Aorta (tissue), 5 donors: Measurements from ENCODE around the gene RYR1. TPM values are rescaled to one million over a fixed set of nuclear protein-coding genes. Genes with fewer than 3 reads are reported as not detected.
A peak's percentile ranks its signal among the peaks of the same experiment; 100 is the strongest.
"Not testable (repeated sequence)": the region's sequence is repeated elsewhere in the genome, so short reads cannot be mapped to it uniquely, and the experiment has no call there.

Source experiments
- ATAC-seq: fragments of 200-7000 bp; cut with Tn5 transposase; one replicate; pipeline ENCODE4 v1.9.1; 2022; ENCODE audit warnings: moderate library complexity; ENCODE audit not compliant: low FRiP score
- DNase-seq, 2 donors: peaks; one replicate each; pipeline ENCODE4 v3.0.0-alpha.2; 2020
- H3K27ac ChIP-seq, 2 donors: one replicate each; pipeline ENCODE4 v1.5.1; 2013; ENCODE audit warnings: low read length in 2 of 2, mild to moderate bottlenecking in 2 of 2, moderate library complexity in 2 of 2, control low read depth in 1 of 2, inconsistent platforms in 1 of 2, low read depth in 1 of 2
- H3K27me3 ChIP-seq, 2 donors: one replicate each; pipeline ENCODE4 v1.6.1; 2013; ENCODE audit warnings: control low read depth in 1 of 2, low read length in 1 of 2, mild to moderate bottlenecking in 1 of 2, moderate library complexity in 1 of 2; ENCODE audit not compliant: insufficient read depth in 2 of 2, control insufficient read depth in 1 of 2
- H3K36me3 ChIP-seq, 2 donors: one replicate each; pipeline ENCODE4 v1.6.1; 2013; ENCODE audit warnings: control low read depth in 1 of 2, low read length in 1 of 2, mild to moderate bottlenecking in 1 of 2; ENCODE audit not compliant: insufficient read depth in 2 of 2, control insufficient read depth in 1 of 2
- H3K4me1 ChIP-seq, 2 donors: one replicate each; pipeline ENCODE4 v1.6.1; 2013; ENCODE audit warnings: low read length in 2 of 2, control low read depth in 1 of 2, mild to moderate bottlenecking in 1 of 2, moderate library complexity in 1 of 2; ENCODE audit not compliant: insufficient read depth in 2 of 2, control insufficient read depth in 1 of 2
- H3K4me3 ChIP-seq, 2 donors: one replicate each; pipeline ENCODE4 v1.5.1; 2013; ENCODE audit warnings: low read length in 2 of 2, control low read depth in 1 of 2, mild to moderate bottlenecking in 1 of 2
- H3K9me3 ChIP-seq: one replicate; pipeline ENCODE4 v1.6.1; 2013; ENCODE audit warnings: mild to moderate bottlenecking, low read length; ENCODE audit not compliant: control insufficient read depth
- WGBS, 2 donors: extraction: QIAGEN DNeasy Blood & Tissue Kit; methylation state at CpG; one replicate each; pipeline ENCODE4 v1.1.7; 2013; 5-methylcytosine and 5-hydroxymethylcytosine counted together
- intact Hi-C, 2 donors: fragments of 100-400 bp; cut with DNase I; formaldehyde crosslinking; loops; one replicate each; pipeline versions ENCODE4 v1.14.2 to v1.15.0; 2022
- polyA plus RNA-seq, 2 donors: library from polyadenylated mRNA; stranded (reverse); fragments of 200-250 nt; gene quantifications; one replicate each; pipeline ENCODE4 v1.2.3, GENCODE V29; 2013
- total RNA-seq, 2 donors: library from RNA; stranded (reverse); fragmentation: NEBNext Ultra II Directional; extraction: Animal tissue kit (Norgen Biotek cat#: 25700); gene quantifications; one replicate each; pipeline ENCODE4 v1.2.1, GENCODE V29; 2021
- donor health status: healthy with polysubstance abuse.
- donor health status: Bipolar disorder and iron deficiency.
- donor health status: DM: no; HTN: no; CAD: no.
- donor health status: DM: no; HTN: no; CAD: no.
- donor health status: DM: yes; HTN: yes; CAD: no.

RYR1 gene
- total and polyA plus RNA-seq, 4 donors: 0.38 to 5.4 (median 1.2) TPM

DNA sequence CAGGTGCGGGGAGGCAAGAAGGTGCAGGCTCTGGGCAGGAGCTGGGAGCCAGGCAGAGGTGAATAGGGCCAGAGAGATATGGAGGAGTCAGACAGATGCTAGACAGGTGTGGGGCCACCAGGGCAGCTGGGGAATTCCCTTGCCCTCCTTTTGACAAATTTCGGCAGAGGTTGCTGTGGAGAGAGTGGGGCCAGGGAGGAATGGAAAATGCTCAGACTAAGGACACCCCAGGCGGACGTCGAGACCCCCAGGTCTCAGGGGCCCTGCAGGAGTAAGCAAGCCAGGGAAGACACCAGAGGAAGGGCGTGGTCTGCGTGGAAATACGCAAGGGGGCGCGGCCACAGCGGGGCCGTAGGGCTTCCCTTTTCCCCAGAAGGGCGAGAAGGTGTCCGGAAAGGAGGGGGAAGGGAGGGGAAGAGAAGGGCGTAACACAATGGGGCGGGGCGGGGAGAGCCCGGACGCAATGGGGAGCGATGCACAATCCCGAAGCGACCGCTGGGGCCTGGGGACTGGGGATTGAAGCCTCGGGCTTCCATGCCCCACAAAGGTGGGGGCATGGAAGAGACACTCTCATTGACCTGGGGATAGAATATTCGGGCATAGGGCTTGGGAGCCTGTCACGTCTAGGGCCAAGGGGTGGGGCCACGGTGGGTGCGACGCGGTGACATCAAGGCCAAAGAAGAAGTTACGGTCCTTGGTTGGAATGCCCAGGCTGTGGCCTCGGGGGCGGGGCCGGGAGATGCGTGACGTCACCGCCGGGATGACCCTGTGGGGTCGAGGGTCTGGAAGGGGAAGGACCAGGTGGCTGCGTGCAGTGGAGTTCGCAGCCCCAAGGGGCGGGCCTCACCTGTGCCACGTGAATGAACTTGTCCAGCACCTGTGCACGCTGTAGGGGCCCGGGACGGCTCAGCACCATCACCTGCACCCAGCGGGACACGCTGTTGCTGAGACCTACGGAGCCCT lies 15.7 kb upstream of the RYR1 start:
- 7 to 8% methylated on average over 40 to 49 of the region's 49 CpGs for WGBS, 2 donors
- ATAC-seq (peak; percentile 64), DNase-seq (peak; percentile 81 to 86)
- H3K27me3 ChIP-seq: no peaks in the 10 kb centered on the region
- no peak overlapping the region for H3K27ac ChIP-seq
- intact Hi-C loops: no loop called here
- H3K9me3 ChIP-seq: no peaks in the 10 kb centered on the region
- H3K4me1 ChIP-seq: no peaks in the 10 kb centered on the region
- H3K36me3 ChIP-seq: no peaks in the 10 kb centered on the region
- H3K4me3 ChIP-seq: no peak overlapping the region

DNA sequence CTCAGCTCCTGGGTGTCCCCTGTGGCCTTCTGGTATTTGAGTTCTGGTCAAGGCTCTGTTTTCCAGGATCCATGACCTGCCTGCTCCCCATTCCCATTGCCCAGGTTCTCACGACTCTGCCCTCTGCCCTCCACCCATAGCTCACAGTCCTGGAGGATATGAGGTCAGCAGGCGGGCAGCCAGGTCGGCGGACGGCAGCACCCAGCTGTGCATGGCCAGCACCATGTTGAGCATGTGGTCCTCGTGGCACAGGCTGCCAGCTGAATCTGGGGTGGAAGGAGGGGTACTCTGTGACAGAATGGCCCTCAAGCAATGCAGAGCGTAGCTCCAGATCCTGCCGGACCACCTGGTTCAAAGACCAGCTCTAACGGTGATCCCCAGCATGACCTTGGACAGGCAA lies 12.6 kb upstream of the RYR1 start:
- 82 to 91% methylated on average over 9 of the region's 9 CpGs for WGBS, 2 donors
- Histone ChIP-seq H3K4me1 (no peaks in the 10 kb centered on the region), H3K9me3 (no peaks in the 10 kb centered on the region), H3K4me3 (no peak overlapping the region), H3K36me3 (no peaks in the 10 kb centered on the region), H3K27ac (no peak overlapping the region), H3K27me3 (no peaks in the 10 kb centered on the region)
- ATAC-seq (no peak), DNase-seq (no peak)
- intact Hi-C loops: no loop called here

DNA sequence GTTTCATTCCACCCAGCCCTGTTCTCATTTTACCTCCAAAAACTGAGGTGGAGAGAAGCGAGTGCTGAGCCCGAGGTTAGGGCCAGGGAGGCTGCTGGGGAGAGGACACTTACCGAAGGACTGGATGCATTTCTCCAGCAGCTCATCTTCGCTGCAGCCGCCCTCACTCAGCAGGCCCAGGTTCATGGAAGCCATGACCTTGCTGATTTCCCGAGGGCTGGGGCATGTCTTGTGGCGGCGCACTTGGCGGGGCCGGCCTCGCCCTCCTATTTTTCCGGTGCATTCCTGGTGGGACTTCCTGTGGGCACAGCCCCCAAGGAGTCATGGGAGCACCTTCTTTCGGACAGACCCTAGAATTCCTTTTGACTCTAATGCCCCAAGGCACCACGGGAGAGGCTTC lies 11.6 kb upstream of the RYR1 start:
- H3K27me3 ChIP-seq: no peaks in the 10 kb centered on the region
- intact Hi-C loops: no loop called here

DNA sequence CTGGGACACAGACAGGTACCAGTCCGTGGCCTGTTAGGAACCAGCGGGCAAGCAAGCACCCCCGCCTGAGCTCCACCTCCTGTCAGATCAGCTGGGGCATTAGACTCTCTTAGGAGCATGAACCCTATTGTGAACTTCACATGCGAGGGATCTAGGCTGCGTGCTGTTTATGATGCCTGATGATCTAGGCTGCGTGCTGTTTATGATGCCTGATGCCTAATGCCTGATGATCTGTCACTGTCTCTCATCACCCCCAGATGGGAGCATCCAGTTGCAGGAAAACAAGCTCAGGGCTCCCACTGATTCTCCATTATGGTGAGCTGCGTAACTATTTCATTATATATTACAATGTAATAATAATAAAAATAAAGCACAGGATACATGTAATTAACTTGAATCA lies 11.1 kb upstream of the RYR1 start:
- intact Hi-C loops: no loop called here
- Histone ChIP-seq H3K4me1 (no peaks in the 10 kb centered on the region), H3K36me3 (no peaks in the 10 kb centered on the region), H3K27ac (no peak overlapping the region), H3K4me3 (no peak overlapping the region), H3K9me3 (no peaks in the 10 kb centered on the region), H3K27me3 (no peaks in the 10 kb centered on the region)
- 81 to 82% methylated on average over 7 of the region's 7 CpGs for WGBS, 2 donors
- DNase-seq (no peak), ATAC-seq (no peak)

More for the DNA sequence above, 11.6 kb upstream of the RYR1 start:
- WGBS, 2 donors: 74 to 82% methylated on average over 14 of the region's 14 CpGs
- Histone ChIP-seq H3K27ac (no peak overlapping the region), H3K4me1 (no peaks in the 10 kb centered on the region), H3K4me3 (no peak overlapping the region), H3K9me3 (no peaks in the 10 kb centered on the region), H3K36me3 (no peaks in the 10 kb centered on the region)
- DNase-seq: no peak
- no peak for ATAC-seq

DNA sequence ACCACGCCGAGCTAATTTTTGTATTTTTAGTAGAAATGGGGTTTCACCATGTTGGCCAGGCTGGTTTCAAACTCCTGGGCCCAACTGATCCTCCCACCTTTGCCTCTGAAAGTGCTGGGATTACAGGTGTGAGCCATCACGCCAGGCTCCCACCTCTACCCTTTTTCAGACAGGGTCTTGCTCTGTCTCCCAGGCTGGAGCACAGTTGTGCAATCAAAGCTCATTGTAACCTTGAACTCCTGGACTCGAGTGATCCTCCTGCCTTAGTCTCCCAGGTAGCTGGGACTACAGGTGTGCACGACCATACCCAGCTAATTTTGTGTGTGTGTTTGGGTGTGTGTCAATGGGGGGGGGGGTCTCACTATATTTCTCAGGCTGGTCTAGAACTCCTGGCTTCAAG lies 9.2 kb upstream of the RYR1 start:
- ATAC-seq (no peak), DNase-seq (no peak)
- no peak overlapping the region for H3K4me3 ChIP-seq
- H3K9me3 ChIP-seq: no peaks in the 10 kb centered on the region
- H3K4me1 ChIP-seq: no peaks in the 10 kb centered on the region
- 89 to 90% methylated on average over 4 to 5 of the region's 5 CpGs for WGBS, 2 donors
- intact Hi-C loops: no loop called here
- no peaks in the 10 kb centered on the region for H3K27me3 ChIP-seq
- no peaks in the 10 kb centered on the region for H3K36me3 ChIP-seq
- no peak overlapping the region for H3K27ac ChIP-seq

DNA sequence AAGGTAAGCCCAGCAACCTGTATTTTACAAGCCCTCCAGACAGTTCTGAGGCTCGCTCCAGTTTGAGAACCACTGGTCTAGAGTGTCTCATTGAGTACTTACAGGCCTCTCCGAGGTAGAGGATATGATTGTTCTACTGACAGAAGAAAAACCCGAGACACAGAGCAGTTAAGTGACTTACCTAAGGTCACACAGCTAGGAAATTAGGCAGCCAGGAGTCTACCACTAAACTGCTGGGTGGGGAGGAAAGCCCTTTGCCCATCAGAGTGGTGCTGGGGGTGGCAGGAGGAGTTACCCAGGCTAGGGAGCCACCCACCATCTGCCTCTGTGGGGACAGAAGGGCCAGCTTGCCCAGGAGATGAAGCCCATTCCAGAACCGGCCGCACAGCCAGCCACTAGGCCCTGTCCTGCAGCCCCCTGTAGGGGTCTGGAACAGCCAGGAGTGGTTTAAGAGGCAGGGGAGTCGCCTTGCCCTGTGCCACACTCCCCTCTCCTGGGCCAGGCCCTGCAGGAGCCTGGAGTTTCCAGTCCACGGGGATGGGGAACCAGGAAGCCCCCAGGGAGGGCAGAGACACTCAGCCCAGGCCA lies 8.2 kb upstream of the RYR1 start:
- DNase-seq (no peak), ATAC-seq (no peak)
- no peaks in the 10 kb centered on the region for H3K27me3 ChIP-seq
- WGBS, 2 donors: 64 to 74% methylated on average over 7 of the region's 7 CpGs
- H3K4me3 ChIP-seq: no peak overlapping the region
- intact Hi-C loops: no loop called here
- H3K9me3 ChIP-seq: no peaks in the 10 kb centered on the region
- H3K4me1 ChIP-seq: no peaks in the 10 kb centered on the region
- H3K27ac ChIP-seq: no peak overlapping the region
- H3K36me3 ChIP-seq: no peaks in the 10 kb centered on the region

DNA sequence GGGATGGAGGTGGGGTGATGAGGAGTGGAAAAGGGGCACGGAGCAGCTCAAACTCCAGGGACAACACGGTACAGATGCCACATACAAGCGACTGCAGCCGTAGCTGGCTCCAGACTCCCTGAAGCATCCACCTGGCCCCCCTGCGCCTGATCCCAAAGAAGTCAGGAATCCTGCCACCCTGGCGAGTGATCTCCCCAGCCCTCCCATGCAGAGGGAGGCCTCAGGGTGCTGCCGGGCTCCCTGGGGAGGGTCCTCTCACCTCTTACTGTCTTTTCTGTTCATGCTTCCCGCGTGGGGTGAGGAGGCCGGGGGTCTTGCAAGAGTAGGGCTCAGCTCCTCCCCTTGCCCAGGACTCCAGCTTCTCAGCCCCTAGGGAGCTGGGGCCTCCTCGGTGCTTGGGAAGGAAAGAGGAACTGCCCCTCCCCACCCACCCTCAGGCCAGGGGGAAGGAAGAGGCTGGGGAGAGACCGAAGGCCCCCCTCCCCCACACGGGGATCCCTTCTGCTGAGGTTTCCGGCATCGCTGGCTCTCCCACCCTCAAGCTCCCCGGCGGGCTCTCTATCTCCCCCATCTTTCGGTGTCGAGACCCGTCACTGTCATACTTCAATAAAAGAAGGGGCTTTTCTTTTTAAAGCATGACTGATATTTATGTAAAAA lies 7.6 kb upstream of the RYR1 start, which contains the start of gene RASGRP4:
RASGRP4 (minus strand) TSS at position 410 of the 657 bp plus-strand sequence; CDS start at position 282, 128 bp downstream.
- Histone ChIP-seq H3K27ac (no peak within 1 kb of the TSS), H3K4me1 (no peaks in the 10 kb centered on the region), H3K9me3 (no peaks in the 10 kb centered on the region), H3K36me3 (no peaks in the 10 kb centered on the region), H3K4me3 (no peak within 1 kb of the TSS), H3K27me3 (no peaks in the 10 kb centered on the region)
- ATAC-seq: peak; percentile 46
- intact Hi-C loops: no loop called here
- 16 to 18% methylated on average over 17 to 20 of the region's 20 CpGs for WGBS, 2 donors
- peak in 1 of 2 donors; percentile 67 for DNase-seq

DNA sequence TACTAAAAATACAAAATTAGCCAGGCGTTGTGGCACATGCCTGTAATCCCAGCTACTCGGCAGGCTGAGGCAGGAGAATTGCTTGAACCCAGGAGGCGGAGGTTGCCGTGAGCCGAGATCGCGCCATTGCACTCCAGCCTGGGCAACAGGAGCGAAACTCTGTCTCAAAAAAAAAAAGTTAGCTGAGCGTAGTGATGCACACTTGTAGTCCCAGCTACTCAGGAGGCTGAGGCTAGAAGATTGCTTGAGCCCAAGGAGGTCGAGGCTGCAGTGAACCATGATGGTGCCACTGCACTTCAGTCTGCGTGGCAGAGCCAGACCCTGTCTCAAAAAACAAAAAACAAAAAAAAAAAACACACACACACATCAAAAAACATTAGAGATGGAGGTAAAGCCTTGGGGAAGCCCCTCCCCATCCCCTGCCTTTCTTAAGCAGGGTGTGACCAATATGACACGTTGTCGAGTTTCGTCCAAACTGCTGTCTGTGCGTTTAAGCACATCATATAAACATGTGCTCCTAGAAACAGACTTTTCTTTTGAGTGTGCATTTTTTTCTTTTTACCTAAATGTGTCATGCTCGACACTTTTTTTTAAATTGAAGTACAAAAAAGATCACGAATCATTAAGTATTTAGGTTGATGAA lies 6.3 kb upstream of the RYR1 start:
- WGBS, 2 donors: 66 to 68% methylated on average over 17 of the region's 17 CpGs

More for the DNA sequence above, 6.3 kb upstream of the RYR1 start:
- H3K9me3 ChIP-seq, intact Hi-C loops, DNase-seq, H3K27ac ChIP-seq, ATAC-seq, H3K36me3 ChIP-seq, H3K27me3 ChIP-seq, H3K4me1 ChIP-seq, H3K4me3 ChIP-seq: not testable (repeated sequence)
